Activated CD8-positive, alpha-beta memory T cell treated with anti-CD3 and anti-CD28 coated beads, Interleukin-2, amount 10 ng/mL, durations not matched to agents 7 days and 5 days (primary cell): ENCODE results near the gene PDIA5. TPM values are rescaled to one million over a fixed set of nuclear protein-coding genes. Genes with fewer than 3 reads are reported as not detected.

Experiments used
- ATAC-seq: fragments of 150-1000 bp; cut with Tn5 transposase; one replicate; pipeline ENCODE4 v1.10.0; 2021; ENCODE audit warnings: moderate library complexity
- CTCF ChIA-PET: fragments of 350-600 bp; sonication (Branson Sonifier 250); formaldehyde crosslinking; loops from one replicate; lab custom pipeline; 2021; ENCODE audit warnings: antibody characterized with exemption; lab: Charles Lee
- DNase-seq: peaks from one replicate; pipeline ENCODE4 v3.0.0-alpha.2; 2020
- H3K27ac Mint-ChIP-seq: one replicate; pipeline ENCODE4 v1.8.0; 2021; ENCODE audit warnings: mild to moderate bottlenecking, mixed read lengths
- H3K27me3 Mint-ChIP-seq: one replicate; pipeline ENCODE4 v1.8.0; 2021; ENCODE audit warnings: mixed read lengths
- H3K36me3 Mint-ChIP-seq: one replicate; pipeline ENCODE4 v1.8.0; 2021; ENCODE audit warnings: mild to moderate bottlenecking, mixed read lengths
- H3K4me1 Mint-ChIP-seq: one replicate; pipeline ENCODE4 v1.8.0; 2021; ENCODE audit warnings: mixed read lengths
- H3K4me3 Mint-ChIP-seq: one replicate; pipeline ENCODE4 v1.8.0; 2021; ENCODE audit warnings: mild to moderate bottlenecking, moderate library complexity, mixed read lengths
- H3K9me3 Mint-ChIP-seq: one replicate; pipeline ENCODE4 v1.8.0; 2022; ENCODE audit warnings: low read depth, mixed read lengths
- total RNA-seq, 2 experiments: library from RNA; stranded (reverse); gene quantifications; one replicate each; pipeline ENCODE4 v1.2.3, GENCODE V29; 2021

PDIA5 gene
- total RNA-seq, 2 experiments from 2014 or later: 9.4 to 11.1 TPM

GRCh38 chr3:123048480-123049237, 18.2 kb upstream of the PDIA5 start:
- Mint-ChIP-seq H3K27me3 (peaks cover 33% of the 10 kb centered on the region), H3K4me1 (no peaks in the 10 kb centered on the region), H3K4me3 (no peak overlapping the region), H3K36me3 (no peaks in the 10 kb centered on the region), H3K9me3 (no peaks in the 10 kb centered on the region), H3K27ac (no peak overlapping the region)
- DNase-seq: no peak
- no peak for ATAC-seq
- CTCF ChIA-PET: interaction anchor here (0.6 to 1.4 kb wide), 2 partner anchors 17 to 19 kb away, joined by 3 to 4 read pairs; no protein-coding TSS in a partner anchor

GRCh38 chr3:123050666-123051065, 16.2 kb upstream of the PDIA5 start:
- ATAC-seq: no peak
- H3K4me3 Mint-ChIP-seq: no peak overlapping the region
- H3K9me3 Mint-ChIP-seq: no peaks in the 10 kb centered on the region
- no peaks in the 10 kb centered on the region for H3K4me1 Mint-ChIP-seq
- H3K27me3 Mint-ChIP-seq: peaks cover 33% of the 10 kb centered on the region
- no peak for DNase-seq
- H3K27ac Mint-ChIP-seq: no peak overlapping the region
- no peaks in the 10 kb centered on the region for H3K36me3 Mint-ChIP-seq
- CTCF ChIA-PET: no interaction called here

- Mint-ChIP-seq H3K4me1 (no peaks in the 10 kb centered on the region), H3K9me3 (no peaks in the 10 kb centered on the region), H3K27me3 (peaks cover 27% of the 10 kb centered on the region), H3K27ac (no peak overlapping the region), H3K36me3 (no peaks in the 10 kb centered on the region), H3K4me3 (no peak overlapping the region)
- CTCF ChIA-PET: no interaction called here
- DNase-seq (no peak), ATAC-seq (no peak)
Measured at GRCh38 chr3:123053107-123053506, 13.7 kb upstream of the PDIA5 start.

- CTCF ChIA-PET: no interaction called here
- Mint-ChIP-seq H3K27ac (no peak overlapping the region), H3K36me3 (no peaks in the 10 kb centered on the region), H3K4me1 (no peaks in the 10 kb centered on the region), H3K4me3 (no peak overlapping the region), H3K27me3 (peaks cover 21% of the 10 kb centered on the region), H3K9me3 (no peaks in the 10 kb centered on the region)
- DNase-seq (no peak), ATAC-seq (no peak)
Measured at GRCh38 chr3:123054109-123054778, 12.6 kb upstream of the PDIA5 start.

- CTCF ChIA-PET: no interaction called here
- Mint-ChIP-seq H3K27me3 (peaks cover 19% of the 10 kb centered on the region), H3K27ac (no peak overlapping the region), H3K4me1 (no peaks in the 10 kb centered on the region), H3K9me3 (no peaks in the 10 kb centered on the region), H3K36me3 (no peaks in the 10 kb centered on the region), H3K4me3 (no peak overlapping the region)
- no peak for ATAC-seq
- no peak for DNase-seq
Measured at GRCh38 chr3:123054931-123055330, 11.9 kb upstream of the PDIA5 start.

GRCh38 chr3:123055352-123055751, 11.5 kb upstream of the PDIA5 start:
- CTCF ChIA-PET: no interaction called here
- no peak for ATAC-seq
- DNase-seq: no peak
- Mint-ChIP-seq H3K4me3 (no peak overlapping the region), H3K4me1 (no peaks in the 10 kb centered on the region), H3K9me3 (no peaks in the 10 kb centered on the region), H3K27ac (no peak overlapping the region), H3K27me3 (peaks cover 21% of the 10 kb centered on the region), H3K36me3 (no peaks in the 10 kb centered on the region)

GRCh38 chr3:123058505-123058904, 8.3 kb upstream of the PDIA5 start:
- Mint-ChIP-seq H3K4me3 (no peak overlapping the region), H3K4me1 (no peaks in the 10 kb centered on the region), H3K27me3 (peaks cover 25% of the 10 kb centered on the region), H3K27ac (no peak overlapping the region), H3K9me3 (no peaks in the 10 kb centered on the region), H3K36me3 (no peaks in the 10 kb centered on the region)
- CTCF ChIA-PET: interaction anchor here (1.6 kb wide), 1 partner anchor 13 kb away, joined by 4 read pairs; no protein-coding TSS in a partner anchor
- ATAC-seq (no peak), DNase-seq (no peak)

GRCh38 chr3:123060054-123060453, 6.8 kb upstream of the PDIA5 start:
- ATAC-seq (no peak), DNase-seq (no peak)
- CTCF ChIA-PET: no interaction called here
- H3K9me3 Mint-ChIP-seq: no peaks in the 10 kb centered on the region
- no peak overlapping the region for H3K27ac Mint-ChIP-seq
- H3K4me3 Mint-ChIP-seq: no peak overlapping the region
- H3K27me3 Mint-ChIP-seq: peaks cover 25% of the 10 kb centered on the region
- no peaks in the 10 kb centered on the region for H3K36me3 Mint-ChIP-seq
- peaks cover 9% of the 10 kb centered on the region for H3K4me1 Mint-ChIP-seq

GRCh38 chr3:123061856-123062255, 5.0 kb upstream of the PDIA5 start:
- Mint-ChIP-seq H3K4me1 (peaks cover 22% of the 10 kb centered on the region), H3K4me3 (no peak overlapping the region), H3K9me3 (no peaks in the 10 kb centered on the region), H3K36me3 (no peaks in the 10 kb centered on the region), H3K27me3 (peaks cover 23% of the 10 kb centered on the region), H3K27ac (no peak overlapping the region)
- DNase-seq (no peak), ATAC-seq (no peak)
- CTCF ChIA-PET: interaction anchor here (0.6 kb wide), 1 partner anchor 243 kb away, joined by 3 read pairs; no protein-coding TSS in a partner anchor

- Mint-ChIP-seq H3K4me1 (peaks cover 27% of the 10 kb centered on the region), H3K27me3 (peaks cover 23% of the 10 kb centered on the region), H3K4me3 (no peak overlapping the region), H3K9me3 (no peaks in the 10 kb centered on the region), H3K36me3 (no peaks in the 10 kb centered on the region), H3K27ac (no peak overlapping the region)
- ATAC-seq (no peak), DNase-seq (no peak)
- CTCF ChIA-PET: no interaction called here
Measured at GRCh38 chr3:123063034-123063433, 3.8 kb upstream of the PDIA5 start.

- no peak overlapping the region for H3K4me3 Mint-ChIP-seq
- no peaks in the 10 kb centered on the region for H3K36me3 Mint-ChIP-seq
- no peaks in the 10 kb centered on the region for H3K9me3 Mint-ChIP-seq
- peaks cover 23% of the 10 kb centered on the region for H3K27me3 Mint-ChIP-seq
- no peak overlapping the region for H3K27ac Mint-ChIP-seq
- CTCF ChIA-PET: no interaction called here
- no peak for ATAC-seq
- no peak for DNase-seq
- peaks cover 36% of the 10 kb centered on the region for H3K4me1 Mint-ChIP-seq
Measured at GRCh38 chr3:123064506-123064905, 2.3 kb upstream of the PDIA5 start.

- Mint-ChIP-seq H3K27me3 (peaks cover 23% of the 10 kb centered on the region), H3K36me3 (no peaks in the 10 kb centered on the region), H3K4me1 (peaks cover 36% of the 10 kb centered on the region), H3K4me3 (no peak overlapping the region), H3K9me3 (no peaks in the 10 kb centered on the region), H3K27ac (no peak overlapping the region)
- DNase-seq (no peak), ATAC-seq (peak; percentile 18)
- CTCF ChIA-PET: no interaction called here
Measured at GRCh38 chr3:123064914-123065313, 1.9 kb upstream of the PDIA5 start.

GRCh38 chr3:123066599-123066895, 278 bp upstream of the PDIA5 start:
- ATAC-seq: no peak
- Mint-ChIP-seq H3K9me3 (no peaks in the 10 kb centered on the region), H3K4me1 (peaks cover 36% of the 10 kb centered on the region), H3K36me3 (no peaks in the 10 kb centered on the region), H3K4me3 (peak overlapping the region; percentile 77), H3K27ac (no peak overlapping the region), H3K27me3 (peaks cover 14% of the 10 kb centered on the region)
- CTCF ChIA-PET: interaction anchor here (1.3 to 1.7 kb wide), 2 partner anchors 14 to 388 kb away, joined by 4 read pairs; no protein-coding TSS in a partner anchor
- DNase-seq: no peak
